Naive thymus-derived CD8-positive, alpha-beta T cell (primary cell): Measurements from ENCODE around the gene CARHSP1. TPM values are rescaled to one million over a fixed set of nuclear protein-coding genes. Genes with fewer than 3 reads are reported as not detected.
A peak's percentile ranks its signal among the peaks of the same experiment; 100 is the strongest.

Source experiments
- ATAC-seq, 2 donors: fragments of 150-1000 bp; cut with Tn5 transposase in 1 of 2; sonication (Bioruptor Pico), chemical (Tn5 transposase) in 1 of 2; 1 replicate in 1 of 2; 2 replicates in 1 of 2; pipeline ENCODE4 v1.10.0; 2021; ENCODE audit warnings: mild to moderate bottlenecking in 2 of 2, moderate library complexity in 2 of 2
- POLR2A ChIA-PET: fragments of 350-600 bp; sonication (Branson Sonifier 250); formaldehyde crosslinking; loops from one replicate; lab custom pipeline; 2021; ENCODE audit warnings: antibody characterized with exemption; lab: Charles Lee
- DNase-seq, 10 donors: peaks; one replicate each; pipeline versions ENCODE4 v3.0.0 to v3.0.0-alpha.2; 2020 to 2022
- H3K27ac Mint-ChIP-seq, 10 donors: one replicate each; pipeline ENCODE4 v1.8.0; 2020 to 2022; ENCODE audit warnings: mild to moderate bottlenecking in 10 of 10, mixed read lengths in 10 of 10, moderate library complexity in 4 of 10, inconsistent platforms in 1 of 10
- H3K27me3 Mint-ChIP-seq, 5 donors: one replicate each; pipeline ENCODE4 v1.8.0; 2021 to 2022; ENCODE audit warnings: mixed read lengths in 5 of 5
- H3K36me3 Mint-ChIP-seq, 3 donors: one replicate each; pipeline ENCODE4 v1.8.0; 2020 to 2022; ENCODE audit warnings: mixed read lengths in 3 of 3, mild to moderate bottlenecking in 2 of 3, inconsistent platforms in 1 of 3
- H3K4me1 Mint-ChIP-seq, 4 donors: one replicate each; pipeline ENCODE4 v1.8.0; 2021 to 2022; ENCODE audit warnings: mixed read lengths in 4 of 4
- H3K4me3 Mint-ChIP-seq, 10 donors: one replicate each; pipeline ENCODE4 v1.8.0; 2020 to 2022; ENCODE audit warnings: mild to moderate bottlenecking in 10 of 10, mixed read lengths in 10 of 10, moderate library complexity in 6 of 10, inconsistent platforms in 1 of 10
- H3K9me3 Mint-ChIP-seq, 9 donors: one replicate each; pipeline ENCODE4 v1.8.0; 2020 to 2022; ENCODE audit warnings: mixed read lengths in 9 of 9, mild to moderate bottlenecking in 3 of 9, inconsistent platforms in 1 of 9, moderate library complexity in 1 of 9
- polyA plus RNA-seq, 3 donors: library from polyadenylated mRNA; unstranded; fragments of 300-500 nt; fragmentation: Illumina TruSeq; gene quantifications; one replicate each; pipeline ENCODE4 v1.2.3, GENCODE V29; 2021
- total RNA-seq, 8 experiments: library from RNA in 2 of 8; stranded (reverse) in 2 of 8; gene quantifications; one replicate each; pipeline ENCODE4 v1.2.3 and lab custom pipeline; 2021 to 2026

Gene CARHSP1
- total and polyA plus RNA-seq, 5 experiments from 2014 or later, result 40.0 to 61.2 (median 51.9) TPM

DNA sequence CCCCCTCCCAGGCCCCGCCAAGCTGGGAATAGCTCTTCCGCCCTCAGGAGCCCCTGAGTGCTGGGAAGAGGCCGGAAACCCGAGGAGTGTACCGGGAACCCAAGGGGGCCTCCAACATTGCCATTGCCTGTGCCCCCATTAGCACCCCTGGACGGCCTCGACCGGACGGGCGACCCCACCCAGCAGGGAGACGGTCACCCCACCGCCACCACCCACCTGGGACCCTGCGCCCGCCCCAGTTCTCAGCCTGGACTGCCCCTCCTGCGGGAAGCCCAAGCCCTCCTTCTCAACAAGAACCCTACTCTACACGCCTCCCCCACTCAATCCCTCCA is 2.0 kb downstream of the CARHSP1 start:
- peak overlapping the region; percentile 87 to 95 (median 92) for H3K27ac Mint-ChIP-seq
- POLR2A ChIA-PET, result interaction anchor here (2.4 to 3.3 kb wide), 2 partner anchors 69 to 225 kb away, joined by 29 to 33 read pairs; partner anchors contain the start of genes HAPSTR1, PMM2 and TMEM186
- no peaks in the 10 kb centered on the region for H3K36me3 Mint-ChIP-seq
- peaks cover 34 to 71% (median 64%) of the 10 kb centered on the region in 4 donors for H3K4me1 Mint-ChIP-seq
- peak overlapping the region; percentile 89 to 99 (median 95) for H3K4me3 Mint-ChIP-seq
- H3K27me3 Mint-ChIP-seq, result no peaks in the 10 kb centered on the region
- H3K9me3 Mint-ChIP-seq, result no peaks in the 10 kb centered on the region
- no peak for ATAC-seq
- no peak for DNase-seq

DNA sequence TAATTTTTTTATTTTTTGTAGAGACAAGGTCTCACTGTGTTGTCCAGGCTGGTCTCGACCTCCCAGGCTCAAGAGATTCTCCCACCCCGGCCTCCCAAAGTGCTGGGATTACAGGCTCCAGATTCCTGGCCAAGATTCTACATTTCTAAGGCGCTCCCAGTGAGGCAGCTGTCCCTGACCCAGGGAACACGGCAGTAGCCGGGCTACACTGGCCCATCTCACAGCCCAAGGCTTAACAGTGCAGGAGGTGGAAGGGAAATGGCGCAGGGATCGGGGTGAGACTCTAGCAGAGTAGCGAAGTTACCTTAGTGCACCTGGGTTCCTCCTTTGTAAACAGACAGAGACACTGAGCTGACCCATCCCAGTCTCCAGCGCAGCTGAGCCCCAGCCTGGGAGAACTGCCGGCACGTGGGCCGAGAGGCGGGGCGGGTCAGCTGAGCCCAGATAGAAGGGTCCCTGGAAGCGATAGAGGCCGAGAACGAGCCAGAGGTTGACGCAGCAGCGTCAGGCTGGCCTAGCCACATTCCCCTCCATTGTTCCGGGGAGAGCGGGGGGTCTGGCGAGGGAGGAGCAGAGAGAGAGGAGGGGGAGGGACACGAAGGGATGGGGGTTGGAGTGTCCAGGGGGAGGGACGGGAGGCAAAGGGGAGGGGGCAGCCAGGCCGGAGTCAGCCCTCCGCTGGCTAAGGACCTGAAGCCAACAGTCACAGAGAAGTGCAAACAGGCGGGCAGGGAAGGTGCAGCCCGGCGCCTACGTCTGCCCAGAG is 2.5 kb downstream of the CARHSP1 start:
- POLR2A ChIA-PET, result interaction anchor here (0.6 kb wide), 1 partner anchor 10 kb away, joined by 3 read pairs; no protein-coding TSS in a partner anchor
- no peak for ATAC-seq
- Mint-ChIP-seq H3K4me1 (peaks cover 38 to 73% (median 65%) of the 10 kb centered on the region in 4 donors), H3K36me3 (peaks cover 0 to 1% (median 0%) of the 10 kb centered on the region in 3 donors), H3K4me3 (peak overlapping the region; percentile 7 to 99 (median 68)), H3K27me3 (no peaks in the 10 kb centered on the region), H3K27ac (peak overlapping the region in 9 of 10 donors; percentile 29 to 95 (median 79)), H3K9me3 (no peaks in the 10 kb centered on the region)
- no peak for DNase-seq

DNA sequence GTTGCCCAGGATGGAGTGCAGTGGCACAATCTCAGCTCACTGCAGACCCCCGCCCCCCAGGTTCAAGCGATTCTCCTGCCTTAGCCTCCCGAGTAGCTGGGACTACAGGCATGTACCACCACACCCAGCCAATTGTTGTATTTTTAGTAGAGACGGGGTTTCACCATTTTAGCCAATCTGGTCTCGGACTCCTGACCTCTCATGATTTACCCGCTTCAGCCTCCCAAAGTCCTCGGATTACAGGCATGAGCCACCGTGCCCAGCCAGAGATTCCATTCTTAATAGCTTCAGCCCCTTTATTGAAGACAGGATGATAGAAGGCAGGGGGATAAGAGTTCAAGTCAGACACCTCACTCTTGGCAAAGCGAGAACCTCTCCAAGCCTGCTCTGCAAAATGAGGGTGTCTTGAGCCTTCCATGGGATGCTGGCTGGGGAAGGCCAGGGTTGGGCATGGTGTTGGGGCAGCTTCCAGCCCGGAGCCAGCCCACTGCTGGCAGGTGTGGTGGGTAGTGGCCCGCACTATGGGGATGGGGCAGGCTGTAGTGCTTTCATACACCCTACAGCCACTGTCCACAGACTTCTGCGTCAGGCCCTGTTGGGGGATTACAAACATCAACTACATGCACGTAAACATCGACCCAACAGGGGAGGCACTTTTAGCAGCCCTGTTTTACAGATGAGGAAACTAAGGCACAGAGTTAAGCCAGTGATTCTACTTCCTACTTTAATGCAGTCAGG is 3.5 kb downstream of the CARHSP1 start:
- Mint-ChIP-seq H3K36me3 (peaks cover 0 to 4% (median 0%) of the 10 kb centered on the region in 3 donors), H3K4me3 (peak overlapping the region in 9 of 10 donors; percentile 42 to 67 (median 54)), H3K9me3 (no peaks in the 10 kb centered on the region), H3K27ac (peak overlapping the region; percentile 65 to 95 (median 78)), H3K27me3 (no peaks in the 10 kb centered on the region), H3K4me1 (peaks cover 37 to 68% (median 57%) of the 10 kb centered on the region in 4 donors)
- DNase-seq (no peak), ATAC-seq (no peak)
- POLR2A ChIA-PET, result interaction anchor here (0.6 to 1.6 kb wide), 4 partner anchors 9 to 15 kb away, joined by 3 to 10 read pairs (median 4); no protein-coding TSS in a partner anchor

DNA sequence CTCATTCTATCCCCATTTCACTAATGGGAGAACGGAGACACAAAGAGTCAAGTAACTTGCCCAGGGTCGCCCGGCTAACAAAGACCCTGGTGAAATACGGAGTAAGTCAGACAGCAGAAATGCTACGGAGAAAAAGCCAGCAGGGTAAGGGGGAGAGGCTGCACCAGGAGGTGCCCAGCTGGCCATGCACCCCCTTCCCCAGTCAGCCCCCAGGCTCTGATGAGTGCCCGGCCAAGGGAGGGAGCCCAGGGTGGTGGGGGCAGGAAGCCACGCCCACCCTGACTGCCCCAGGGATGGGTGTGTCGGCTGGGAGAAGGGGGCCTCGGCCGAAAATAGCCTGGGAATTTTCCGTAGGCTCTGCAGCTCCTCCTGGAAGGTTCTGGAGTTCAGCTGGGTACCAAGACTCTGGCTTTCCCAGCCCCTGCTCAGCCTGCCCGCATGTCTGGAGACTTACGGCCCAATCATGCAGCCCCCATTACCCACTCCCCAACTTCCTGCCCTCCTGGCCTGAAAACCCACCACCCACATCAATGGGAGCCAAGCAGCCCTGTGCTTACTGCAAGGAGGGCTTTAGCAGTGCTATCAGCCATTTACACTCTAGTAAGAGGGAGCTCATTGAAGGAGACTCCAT is 4.2 kb downstream of the CARHSP1 start:
- DNase-seq (no peak), ATAC-seq (no peak)
- H3K27me3 Mint-ChIP-seq, result no peaks in the 10 kb centered on the region
- peak overlapping the region in 8 of 10 donors; percentile 8 to 60 (median 27) for H3K4me3 Mint-ChIP-seq
- POLR2A ChIA-PET, result interaction anchor here (0.6 to 1.6 kb wide), 3 partner anchors 10 to 15 kb away, joined by 3 to 10 read pairs (median 4); no protein-coding TSS in a partner anchor
- H3K36me3 Mint-ChIP-seq, result peaks cover 0 to 7% (median 0%) of the 10 kb centered on the region in 3 donors
- H3K9me3 Mint-ChIP-seq, result no peaks in the 10 kb centered on the region
- H3K4me1 Mint-ChIP-seq, result peaks cover 40 to 65% (median 54%) of the 10 kb centered on the region in 4 donors
- peak overlapping the region; percentile 53 to 95 (median 82) for H3K27ac Mint-ChIP-seq

DNA sequence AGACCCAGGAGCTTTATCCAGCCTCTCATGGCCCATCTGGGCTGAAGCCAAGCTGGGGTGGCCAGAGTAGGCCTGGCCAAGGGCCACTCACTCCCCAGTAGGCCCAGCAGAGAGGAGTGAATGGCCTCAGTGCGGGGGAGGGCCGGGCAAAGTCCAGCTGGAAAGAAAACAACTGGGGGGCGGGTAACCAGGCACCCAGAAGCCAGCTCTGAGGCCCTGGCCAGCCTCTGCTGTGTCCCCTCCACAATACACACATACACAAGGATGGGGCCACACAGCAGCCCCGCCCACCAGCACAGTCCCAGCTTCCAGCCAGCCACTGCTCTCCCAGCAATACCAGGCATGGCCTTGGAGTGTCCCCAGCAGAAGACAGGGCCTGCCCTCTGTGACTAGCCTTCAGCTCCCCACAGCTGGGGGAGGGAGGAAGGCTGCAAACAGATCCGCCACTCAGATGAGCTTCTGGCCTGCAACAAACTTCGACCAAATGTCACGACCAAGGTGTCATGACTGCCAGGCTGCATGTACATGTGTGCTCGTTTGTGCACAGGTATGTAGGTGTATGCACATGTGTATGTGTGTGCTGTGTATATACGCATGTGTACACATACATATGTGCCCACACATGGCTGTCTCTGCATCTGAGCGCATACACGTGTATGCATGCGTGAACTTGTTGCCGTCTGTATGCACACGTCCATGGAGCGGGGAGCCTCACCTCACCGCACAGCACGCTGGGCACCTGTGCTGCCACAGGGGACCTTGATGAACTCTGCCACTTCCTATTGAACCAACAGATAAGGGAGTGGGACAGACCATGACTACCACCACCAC is 5.0 kb downstream of the CARHSP1 start:
- POLR2A ChIA-PET, result interaction anchor here (1.3 to 1.6 kb wide), 2 partner anchors 10 to 16 kb away, joined by 8 to 10 read pairs; no protein-coding TSS in a partner anchor
- H3K4me3 Mint-ChIP-seq, result peak overlapping the region in 7 of 10 donors; percentile 8 to 56 (median 21)

DNA sequence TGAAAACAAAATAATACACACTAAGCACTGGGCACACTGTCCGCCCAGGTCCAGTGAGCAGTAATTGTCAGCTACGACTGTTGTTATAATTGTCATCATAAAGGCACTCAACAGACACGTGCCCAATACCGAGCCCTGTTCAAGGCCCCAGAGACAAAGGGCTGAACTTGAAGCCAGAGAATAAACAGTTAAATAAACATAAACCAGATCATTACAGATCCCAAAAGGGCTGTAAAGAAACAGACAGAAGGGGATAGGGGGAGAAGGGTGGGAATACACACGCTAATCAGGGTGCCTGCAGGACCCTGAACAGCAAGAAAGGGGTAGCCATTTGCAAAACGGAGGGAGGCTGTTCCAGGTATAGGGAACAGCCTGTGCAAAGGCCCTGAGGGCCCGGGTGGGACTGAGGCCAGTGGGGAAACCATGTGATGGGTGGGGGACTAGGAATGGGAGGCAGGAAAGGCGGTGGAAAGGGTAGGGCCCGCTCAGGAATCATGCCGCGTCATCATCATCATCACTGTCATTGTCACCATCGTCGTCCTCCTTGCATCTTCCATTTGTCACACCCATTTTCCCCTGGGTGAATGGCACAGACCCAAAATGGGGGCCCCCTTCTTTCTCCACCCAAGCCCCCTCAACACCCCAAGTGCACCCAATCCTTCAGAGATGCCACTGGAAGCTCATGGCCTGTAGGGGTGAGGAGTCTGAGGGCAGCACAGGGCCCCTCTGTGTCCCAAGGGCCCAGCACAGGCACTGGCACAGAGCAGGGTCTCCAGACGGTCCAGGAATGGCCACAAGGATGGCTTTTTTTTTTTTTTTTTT is 6.3 kb downstream of the CARHSP1 start:
- DNase-seq (no peak), ATAC-seq (no peak)
- POLR2A ChIA-PET, result interaction anchor here (1.3 kb wide), 1 partner anchor 18 kb away, joined by 8 read pairs; no protein-coding TSS in a partner anchor
- Mint-ChIP-seq H3K27ac (peak overlapping the region in 8 of 10 donors; percentile 19 to 66 (median 29)), H3K36me3 (peaks cover 0 to 27% (median 4%) of the 10 kb centered on the region in 3 donors), H3K4me3 (peak overlapping the region in 1 of 10 donors; percentile 41), H3K9me3 (no peaks in the 10 kb centered on the region), H3K4me1 (peaks cover 37 to 66% (median 48%) of the 10 kb centered on the region in 4 donors), H3K27me3 (no peaks in the 10 kb centered on the region)

More for the DNA sequence above, 5.0 kb downstream of the CARHSP1 start:
- peaks cover 39 to 61% (median 48%) of the 10 kb centered on the region in 4 donors for H3K4me1 Mint-ChIP-seq
- DNase-seq (no peak), ATAC-seq (no peak)
- no peaks in the 10 kb centered on the region for H3K27me3 Mint-ChIP-seq
- peaks cover 0 to 14% (median under 1%) of the 10 kb centered on the region in 3 donors for H3K36me3 Mint-ChIP-seq
- no peaks in the 10 kb centered on the region for H3K9me3 Mint-ChIP-seq
- peak overlapping the region; percentile 48 to 95 (median 78) for H3K27ac Mint-ChIP-seq

DNA sequence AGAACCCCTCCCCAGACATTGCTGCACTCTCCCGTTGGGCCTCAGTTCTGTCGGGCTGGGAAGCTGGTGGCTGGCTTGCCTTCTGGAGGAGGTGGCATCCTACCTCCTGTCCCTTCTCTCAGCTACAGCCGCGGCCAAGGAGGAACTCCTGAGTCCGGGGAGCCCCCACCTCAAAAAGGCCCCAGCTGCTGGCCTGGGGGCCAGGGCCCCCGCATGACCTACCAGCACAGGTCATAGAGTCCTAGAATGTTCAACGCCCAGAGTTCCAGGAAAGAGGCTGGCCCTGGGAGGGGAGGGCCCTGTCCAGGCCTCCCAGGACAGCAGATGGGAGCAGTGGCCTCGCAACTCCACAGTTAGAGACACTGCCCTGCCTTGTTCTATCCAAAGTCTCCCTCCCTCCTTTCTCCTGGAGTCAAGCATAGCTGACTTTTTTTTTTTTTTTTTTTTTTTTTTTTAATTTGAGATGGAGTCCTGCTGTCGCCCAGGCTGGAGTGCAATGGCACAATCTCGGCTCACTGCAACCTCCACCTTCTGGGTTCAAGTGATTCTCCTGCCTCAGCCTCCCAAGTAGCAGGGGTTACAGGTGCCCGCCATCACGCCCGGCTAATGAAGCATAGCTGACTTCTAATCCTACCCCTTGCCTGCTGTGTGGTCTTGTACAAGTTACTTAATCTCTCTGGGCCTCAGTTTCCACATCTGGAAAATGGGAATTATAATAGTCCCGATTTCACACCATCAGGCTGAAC is 7.1 kb downstream of the CARHSP1 start:
- Mint-ChIP-seq H3K4me3 (no peak overlapping the region), H3K27me3 (no peaks in the 10 kb centered on the region), H3K4me1 (peaks cover 34 to 64% (median 48%) of the 10 kb centered on the region in 4 donors), H3K9me3 (no peaks in the 10 kb centered on the region), H3K36me3 (peaks cover 0 to 33% (median 4%) of the 10 kb centered on the region in 3 donors), H3K27ac (peak overlapping the region in 4 of 10 donors; percentile 4 to 65 (median 23))
- ATAC-seq (no peak), DNase-seq (no peak)
- POLR2A ChIA-PET, result interaction anchor here (0.7 kb wide), 1 partner anchor 20 kb away, joined by 4 read pairs; no protein-coding TSS in a partner anchor

DNA sequence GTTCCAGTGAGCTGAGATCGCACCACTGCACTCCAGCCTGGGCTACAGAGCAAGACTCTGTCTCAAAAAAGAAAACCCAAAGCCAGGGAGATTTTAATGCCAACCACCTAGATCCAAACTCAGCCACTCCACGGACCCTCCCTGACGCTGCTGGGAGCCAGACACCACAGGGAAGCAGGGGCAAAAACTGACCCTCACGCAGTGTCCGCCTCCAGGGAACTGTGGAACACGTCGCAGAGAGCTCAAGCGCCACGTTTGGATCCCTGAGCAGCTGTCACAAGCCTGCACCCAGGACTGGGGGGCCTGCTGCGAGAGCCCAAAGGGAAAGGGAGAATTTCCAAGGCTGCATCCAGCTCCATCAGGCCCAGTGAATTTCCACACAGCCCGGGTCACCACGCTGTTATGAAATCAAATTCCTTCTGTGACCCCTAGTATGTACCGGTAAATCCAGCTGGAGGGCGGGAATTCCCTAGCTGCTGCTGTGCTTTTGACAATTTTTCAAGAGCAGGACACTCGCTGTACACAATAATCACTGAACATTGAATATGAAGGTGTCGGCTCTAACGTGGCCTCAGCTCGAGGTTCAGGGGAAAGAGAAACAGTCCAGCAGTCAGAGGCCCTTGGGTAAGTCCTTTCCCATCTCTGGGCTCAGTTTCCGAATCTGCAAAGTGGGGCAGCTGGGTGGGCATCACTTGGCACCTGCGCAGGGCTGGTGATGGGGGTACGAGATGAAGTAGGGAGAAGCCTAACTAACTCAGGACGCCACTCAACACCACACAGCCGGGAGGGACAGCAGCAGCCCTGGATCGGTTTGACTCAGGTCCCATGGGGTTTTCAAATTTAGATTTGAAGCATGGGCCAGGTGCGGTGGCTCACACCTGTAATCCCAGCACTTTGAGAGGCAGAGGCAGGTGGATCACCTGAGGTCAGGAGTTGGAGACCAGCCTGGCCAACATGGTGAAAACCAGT is 8.6 kb downstream of the CARHSP1 start:
- H3K27me3 Mint-ChIP-seq, result no peaks in the 10 kb centered on the region
- peak overlapping the region in 5 of 10 donors; percentile 8 to 58 (median 38) for H3K27ac Mint-ChIP-seq
- no peaks in the 10 kb centered on the region for H3K9me3 Mint-ChIP-seq
- POLR2A ChIA-PET, result no interaction called here
- no peak overlapping the region for H3K4me3 Mint-ChIP-seq
- ATAC-seq, result no peak
- DNase-seq, result no peak
- peaks cover 0 to 45% (median 4%) of the 10 kb centered on the region in 3 donors for H3K36me3 Mint-ChIP-seq
- peaks cover 23 to 57% (median 45%) of the 10 kb centered on the region in 4 donors for H3K4me1 Mint-ChIP-seq

DNA sequence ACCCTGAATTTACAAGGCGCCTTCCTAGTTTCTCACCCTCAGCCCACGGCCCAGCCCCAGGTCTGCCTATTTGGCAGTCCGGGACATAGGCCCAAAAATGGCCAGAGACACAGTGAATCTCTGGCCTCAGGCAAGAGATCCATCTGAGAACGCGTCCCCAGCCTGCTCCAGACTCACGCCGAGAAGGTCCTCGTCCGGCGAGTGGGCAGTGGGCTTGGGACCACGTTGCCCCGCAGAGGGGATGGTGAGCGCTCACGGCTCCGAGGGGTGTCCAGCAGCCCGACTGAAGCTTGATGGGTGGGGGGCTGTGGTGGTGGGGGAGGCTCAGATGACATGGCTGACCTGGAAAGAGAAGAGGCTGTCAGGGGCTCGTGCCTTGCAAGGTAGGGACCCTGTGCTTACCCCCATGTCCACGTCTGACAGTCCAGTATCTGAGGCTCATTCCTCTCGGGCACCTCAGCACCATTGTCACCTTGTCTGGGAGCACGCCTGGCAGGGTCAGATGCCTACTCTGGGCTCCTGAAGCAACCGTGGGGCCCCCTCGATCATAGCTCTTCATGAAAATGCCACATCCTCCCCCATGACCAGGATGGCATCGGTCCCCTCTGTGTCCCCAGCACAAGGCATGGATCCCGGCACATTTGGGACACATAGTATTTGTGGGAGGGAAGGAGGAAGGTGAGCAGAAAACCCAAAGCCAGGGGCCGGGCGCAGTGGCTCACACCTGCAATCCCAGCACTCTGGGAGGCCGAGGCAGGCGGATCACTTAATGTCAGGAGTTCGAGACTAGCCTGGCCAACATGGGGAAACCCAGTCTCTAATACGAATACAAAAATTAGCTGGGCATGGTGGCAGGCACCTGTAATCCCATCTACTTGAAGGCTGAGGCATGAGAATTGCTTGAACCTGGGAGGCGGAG is 9.6 kb downstream of the CARHSP1 start:
- Mint-ChIP-seq H3K9me3 (no peaks in the 10 kb centered on the region), H3K4me3 (no peak overlapping the region), H3K27ac (peak overlapping the region in 6 of 10 donors; percentile 1 to 86 (median 34)), H3K4me1 (peaks cover 15 to 58% (median 42%) of the 10 kb centered on the region in 4 donors), H3K36me3 (peaks cover 0 to 53% (median 4%) of the 10 kb centered on the region in 3 donors), H3K27me3 (no peaks in the 10 kb centered on the region)
- no peak for ATAC-seq
- DNase-seq, result no peak
- POLR2A ChIA-PET, result no interaction called here
